ENCODE measurements around the gene HOXA9.

HOXA9 gene

GRCh38 chr7:27112955-27113949, 52.1 kb downstream of the HOXA9 start (continued):
- TF ChIP-seq, protein P1, sequence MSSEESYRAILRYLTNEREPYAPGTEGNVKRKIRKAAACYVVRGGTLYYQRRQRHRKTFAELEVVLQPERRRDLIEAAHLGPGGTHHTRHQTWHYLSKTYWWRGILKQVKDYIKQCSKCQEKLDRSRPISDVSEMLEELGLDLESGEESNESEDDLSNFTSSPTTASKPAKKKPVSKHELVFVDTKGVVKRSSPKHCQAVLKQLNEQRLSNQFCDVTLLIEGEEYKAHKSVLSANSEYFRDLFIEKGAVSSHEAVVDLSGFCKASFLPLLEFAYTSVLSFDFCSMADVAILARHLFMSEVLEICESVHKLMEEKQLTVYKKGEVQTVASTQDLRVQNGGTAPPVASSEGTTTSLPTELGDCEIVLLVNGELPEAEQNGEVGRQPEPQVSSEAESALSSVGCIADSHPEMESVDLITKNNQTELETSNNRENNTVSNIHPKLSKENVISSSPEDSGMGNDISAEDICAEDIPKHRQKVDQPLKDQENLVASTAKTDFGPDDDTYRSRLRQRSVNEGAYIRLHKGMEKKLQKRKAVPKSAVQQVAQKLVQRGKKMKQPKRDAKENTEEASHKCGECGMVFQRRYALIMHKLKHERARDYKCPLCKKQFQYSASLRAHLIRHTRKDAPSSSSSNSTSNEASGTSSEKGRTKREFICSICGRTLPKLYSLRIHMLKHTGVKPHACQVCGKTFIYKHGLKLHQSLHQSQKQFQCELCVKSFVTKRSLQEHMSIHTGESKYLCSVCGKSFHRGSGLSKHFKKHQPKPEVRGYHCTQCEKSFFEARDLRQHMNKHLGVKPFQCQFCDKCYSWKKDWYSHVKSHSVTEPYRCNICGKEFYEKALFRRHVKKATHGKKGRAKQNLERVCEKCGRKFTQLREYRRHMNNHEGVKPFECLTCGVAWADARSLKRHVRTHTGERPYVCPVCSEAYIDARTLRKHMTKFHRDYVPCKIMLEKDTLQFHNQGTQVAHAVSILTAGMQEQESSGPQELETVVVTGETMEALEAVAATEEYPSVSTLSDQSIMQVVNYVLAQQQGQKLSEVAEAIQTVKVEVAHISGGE (tag by site-specific recombination; conservative IDR thresholded peaks at IDR 0.05; ENCODE audit: low read depth), result no peak
- TF ChIP-seq, protein P2, sequence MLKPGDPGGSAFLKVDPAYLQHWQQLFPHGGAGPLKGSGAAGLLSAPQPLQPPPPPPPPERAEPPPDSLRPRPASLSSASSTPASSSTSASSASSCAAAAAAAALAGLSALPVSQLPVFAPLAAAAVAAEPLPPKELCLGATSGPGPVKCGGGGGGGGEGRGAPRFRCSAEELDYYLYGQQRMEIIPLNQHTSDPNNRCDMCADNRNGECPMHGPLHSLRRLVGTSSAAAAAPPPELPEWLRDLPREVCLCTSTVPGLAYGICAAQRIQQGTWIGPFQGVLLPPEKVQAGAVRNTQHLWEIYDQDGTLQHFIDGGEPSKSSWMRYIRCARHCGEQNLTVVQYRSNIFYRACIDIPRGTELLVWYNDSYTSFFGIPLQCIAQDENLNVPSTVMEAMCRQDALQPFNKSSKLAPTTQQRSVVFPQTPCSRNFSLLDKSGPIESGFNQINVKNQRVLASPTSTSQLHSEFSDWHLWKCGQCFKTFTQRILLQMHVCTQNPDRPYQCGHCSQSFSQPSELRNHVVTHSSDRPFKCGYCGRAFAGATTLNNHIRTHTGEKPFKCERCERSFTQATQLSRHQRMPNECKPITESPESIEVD (tag by site-specific recombination; IDR thresholded peaks at IDR 0.05), result peak; percentile 7; the same call in 1 of the 2 replicates
- no peak for TF ChIP-seq ZNF223 (tag by site-specific recombination; IDR thresholded peaks at IDR 0.05)
- TF ChIP-seq ZNF24 (tag by site-specific recombination; IDR thresholded peaks at IDR 0.05), result no peak
- TF ChIP-seq, protein P3, sequence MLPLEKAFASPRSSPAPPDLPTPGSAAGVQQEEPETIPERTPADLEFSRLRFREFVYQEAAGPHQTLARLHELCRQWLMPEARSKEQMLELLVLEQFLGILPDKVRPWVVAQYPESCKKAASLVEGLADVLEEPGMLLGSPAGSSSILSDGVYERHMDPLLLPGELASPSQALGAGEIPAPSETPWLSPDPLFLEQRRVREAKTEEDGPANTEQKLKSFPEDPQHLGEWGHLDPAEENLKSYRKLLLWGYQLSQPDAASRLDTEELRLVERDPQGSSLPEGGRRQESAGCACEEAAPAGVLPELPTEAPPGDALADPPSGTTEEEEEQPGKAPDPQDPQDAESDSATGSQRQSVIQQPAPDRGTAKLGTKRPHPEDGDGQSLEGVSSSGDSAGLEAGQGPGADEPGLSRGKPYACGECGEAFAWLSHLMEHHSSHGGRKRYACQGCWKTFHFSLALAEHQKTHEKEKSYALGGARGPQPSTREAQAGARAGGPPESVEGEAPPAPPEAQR (tag by site-specific recombination; IDR thresholded peaks at IDR 0.05), result no peak
- no peak for TF ChIP-seq SCRT1 (tag by site-specific recombination; IDR thresholded peaks at IDR 0.05; ENCODE audit: borderline replicate concordance)
- no peak for TF ChIP-seq ZNF23 (tag by site-specific recombination; IDR thresholded peaks at IDR 0.05; ENCODE audit: borderline replicate concordance)
- TF ChIP-seq ZNF670 (tag by site-specific recombination; IDR thresholded peaks at IDR 0.05; ENCODE audit: low read depth), result no peak
- peak; percentile 70 for TF ChIP-seq ZXDB (tag by site-specific recombination; IDR thresholded peaks at IDR 0.05)
- 0 out of 2 replicates have a peak, but pooled peaks have one; percentile 52 for TF ChIP-seq ZNF501 (tag by site-specific recombination; IDR thresholded peaks at IDR 0.05)
- no peak for TF ChIP-seq GLI2 (tag by site-specific recombination; IDR thresholded peaks at IDR 0.05; ENCODE audit: borderline replicate concordance, low read depth)
- TF ChIP-seq ZNF571 (tag by site-specific recombination; IDR thresholded peaks at IDR 0.05), result no peak
- TF ChIP-seq BCL11A (tag by site-specific recombination; IDR thresholded peaks at IDR 0.05; ENCODE audit: low read depth), result 0 out of 2 replicates have a peak, but pooled peaks have one; percentile 22
- no peak for TF ChIP-seq ZNF140 (tag by site-specific recombination; IDR thresholded peaks at IDR 0.05)
- no peak for TF ChIP-seq ZNF518A (tag by site-specific recombination; conservative IDR thresholded peaks at IDR 0.05; ENCODE audit: low read depth)
- TF ChIP-seq BCL11B (tag by site-specific recombination; IDR thresholded peaks at IDR 0.05; ENCODE audit: low read depth), result peak; percentile 53; the same call in 1 of the 2 replicates
- TF ChIP-seq GLIS2 (tag by site-specific recombination; IDR thresholded peaks at IDR 0.05), result no peak
- TF ChIP-seq, protein P4, sequence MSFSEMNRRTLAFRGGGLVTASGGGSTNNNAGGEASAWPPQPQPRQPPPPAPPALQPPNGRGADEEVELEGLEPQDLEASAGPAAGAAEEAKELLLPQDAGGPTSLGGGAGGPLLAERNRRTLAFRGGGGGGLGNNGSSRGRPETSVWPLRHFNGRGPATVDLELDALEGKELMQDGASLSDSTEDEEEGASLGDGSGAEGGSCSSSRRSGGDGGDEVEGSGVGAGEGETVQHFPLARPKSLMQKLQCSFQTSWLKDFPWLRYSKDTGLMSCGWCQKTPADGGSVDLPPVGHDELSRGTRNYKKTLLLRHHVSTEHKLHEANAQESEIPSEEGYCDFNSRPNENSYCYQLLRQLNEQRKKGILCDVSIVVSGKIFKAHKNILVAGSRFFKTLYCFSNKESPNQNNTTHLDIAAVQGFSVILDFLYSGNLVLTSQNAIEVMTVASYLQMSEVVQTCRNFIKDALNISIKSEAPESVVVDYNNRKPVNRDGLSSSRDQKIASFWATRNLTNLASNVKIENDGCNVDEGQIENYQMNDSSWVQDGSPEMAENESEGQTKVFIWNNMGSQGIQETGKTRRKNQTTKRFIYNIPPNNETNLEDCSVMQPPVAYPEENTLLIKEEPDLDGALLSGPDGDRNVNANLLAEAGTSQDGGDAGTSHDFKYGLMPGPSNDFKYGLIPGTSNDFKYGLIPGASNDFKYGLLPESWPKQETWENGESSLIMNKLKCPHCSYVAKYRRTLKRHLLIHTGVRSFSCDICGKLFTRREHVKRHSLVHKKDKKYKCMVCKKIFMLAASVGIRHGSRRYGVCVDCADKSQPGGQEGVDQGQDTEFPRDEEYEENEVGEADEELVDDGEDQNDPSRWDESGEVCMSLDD (tag by site-specific recombination; IDR thresholded peaks at IDR 0.05), result no peak
- TF ChIP-seq ZNF146 (tag by site-specific recombination; IDR thresholded peaks at IDR 0.05), result no peak
- peak; percentile 90 for TF ChIP-seq GFI1B (tag by site-specific recombination; IDR thresholded peaks at IDR 0.05)
- no peak for TF ChIP-seq ZNF624 (tag by site-specific recombination; IDR thresholded peaks at IDR 0.05)
- TF ChIP-seq YY2 (tag by site-specific recombination; IDR thresholded peaks at IDR 0.05), result 0 out of 2 replicates have a peak, but pooled peaks have one; percentile 36
- no peak for TF ChIP-seq ZNF785 (tag by site-specific recombination; IDR thresholded peaks at IDR 0.05)
- peak; percentile 33; the same call in 1 of the 2 replicates for TF ChIP-seq ZBTB8A (tag by site-specific recombination; IDR thresholded peaks at IDR 0.05)
